ENCODE data around the gene ZNF43.
A peak's percentile ranks its signal among the peaks of the same experiment; 100 is the strongest.
"Not testable (repeated sequence)": the region's sequence is repeated elsewhere in the genome, so short reads cannot be mapped to it uniquely, and the experiment has no call there.

The ZNF43 gene

DNA sequence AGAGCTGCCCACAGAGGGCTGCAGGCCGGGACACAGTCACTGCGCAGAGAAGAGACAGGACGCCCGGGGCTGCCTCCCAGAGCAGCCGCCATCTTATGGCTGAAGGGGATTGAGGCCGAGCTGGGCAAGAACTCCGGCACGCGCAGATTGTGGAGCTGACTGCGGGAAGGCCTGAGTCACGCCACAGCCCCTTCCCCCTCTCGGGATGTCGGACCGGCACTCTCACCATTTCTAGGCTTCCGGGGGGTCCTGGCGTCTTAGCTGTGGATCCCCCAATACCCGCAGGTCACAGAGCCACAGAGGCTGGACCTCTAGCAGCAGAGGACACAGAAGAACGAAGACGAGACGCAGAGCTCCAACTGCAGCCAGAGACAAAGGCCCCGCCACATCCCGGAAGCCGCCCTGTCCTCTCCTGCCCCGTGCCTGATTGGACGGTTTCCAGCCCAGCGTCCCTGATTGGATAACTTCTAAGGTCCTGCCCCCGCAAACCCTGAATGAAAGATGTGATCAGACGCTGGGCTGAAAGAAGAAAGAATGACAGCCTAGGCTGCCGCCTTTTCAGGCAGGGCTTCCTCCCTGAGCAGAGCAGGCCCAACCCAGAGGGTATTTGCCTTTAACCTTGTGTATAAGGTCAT is at the start of gene ZNF43:
TSS of gene ZNF43 (minus strand) at position 373 of the 635 bp plus-strand sequence. CDS start at position 229, 144 bp downstream.
- Histone ChIP-seq H3K4me3 (ENCODE audit: severe bottlenecking) (peak within 1 kb of the TSS; percentile 39), H3K27me3 (ENCODE audit: insufficient read depth, poor library complexity, severe bottlenecking) (no peaks in the 10 kb centered on the region), H3K27ac (ENCODE audit: poor library complexity, severe bottlenecking) (peak within 1 kb of the TSS; percentile 72), H3K4me1 (ENCODE audit: insufficient read depth, poor library complexity, severe bottlenecking) (no peaks in the 10 kb centered on the region), H3K36me3 (ENCODE audit: low read depth) (peaks cover 5% of the 10 kb centered on the region; the same call in 1 of the 2 replicates), H3K9me3 (ENCODE audit: severe bottlenecking) (peaks cover 8% of the 10 kb centered on the region)
- peak; percentile 83 for DNase-seq (ENCODE audit: low spot score)
- peak; percentile 97 for ATAC-seq (ENCODE audit: low read depth)
- TF ChIP-seq, protein P1, sequence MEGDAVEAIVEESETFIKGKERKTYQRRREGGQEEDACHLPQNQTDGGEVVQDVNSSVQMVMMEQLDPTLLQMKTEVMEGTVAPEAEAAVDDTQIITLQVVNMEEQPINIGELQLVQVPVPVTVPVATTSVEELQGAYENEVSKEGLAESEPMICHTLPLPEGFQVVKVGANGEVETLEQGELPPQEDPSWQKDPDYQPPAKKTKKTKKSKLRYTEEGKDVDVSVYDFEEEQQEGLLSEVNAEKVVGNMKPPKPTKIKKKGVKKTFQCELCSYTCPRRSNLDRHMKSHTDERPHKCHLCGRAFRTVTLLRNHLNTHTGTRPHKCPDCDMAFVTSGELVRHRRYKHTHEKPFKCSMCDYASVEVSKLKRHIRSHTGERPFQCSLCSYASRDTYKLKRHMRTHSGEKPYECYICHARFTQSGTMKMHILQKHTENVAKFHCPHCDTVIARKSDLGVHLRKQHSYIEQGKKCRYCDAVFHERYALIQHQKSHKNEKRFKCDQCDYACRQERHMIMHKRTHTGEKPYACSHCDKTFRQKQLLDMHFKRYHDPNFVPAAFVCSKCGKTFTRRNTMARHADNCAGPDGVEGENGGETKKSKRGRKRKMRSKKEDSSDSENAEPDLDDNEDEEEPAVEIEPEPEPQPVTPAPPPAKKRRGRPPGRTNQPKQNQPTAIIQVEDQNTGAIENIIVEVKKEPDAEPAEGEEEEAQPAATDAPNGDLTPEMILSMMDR (IDR thresholded peaks at IDR 0.05; ENCODE audit: poor library complexity, severe bottlenecking) = no peak

DNA sequence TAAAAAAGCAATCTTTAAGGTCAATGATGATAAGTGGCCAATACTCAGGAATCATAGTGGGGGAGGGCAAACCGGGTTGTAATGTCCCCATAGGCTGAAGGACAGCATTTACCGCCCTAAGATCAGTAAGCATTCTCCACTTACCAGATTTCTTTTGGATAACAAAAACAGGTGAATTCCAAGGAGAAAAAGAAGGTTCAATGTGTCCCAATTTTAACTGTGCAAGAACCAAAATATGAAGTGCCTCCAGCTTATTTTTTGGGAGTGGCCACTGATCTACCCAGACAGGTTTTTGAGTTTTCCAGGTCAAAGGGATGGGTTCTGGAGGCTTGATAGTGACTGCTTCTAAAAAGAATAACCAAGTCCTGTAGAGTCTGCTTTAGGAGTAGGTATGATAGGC is 49.5 kb upstream of the ZNF43 start:
- not testable (repeated sequence) for H3K27me3 ChIP-seq (ENCODE audit: insufficient read depth, poor library complexity, severe bottlenecking); H3K9me3 ChIP-seq (ENCODE audit: severe bottlenecking); H3K27ac ChIP-seq (ENCODE audit: poor library complexity, severe bottlenecking); H3K4me1 ChIP-seq (ENCODE audit: insufficient read depth, poor library complexity, severe bottlenecking); H3K36me3 ChIP-seq (ENCODE audit: low read depth); H3K4me3 ChIP-seq (ENCODE audit: severe bottlenecking); ATAC-seq (ENCODE audit: low read depth); DNase-seq (ENCODE audit: low spot score)

DNA sequence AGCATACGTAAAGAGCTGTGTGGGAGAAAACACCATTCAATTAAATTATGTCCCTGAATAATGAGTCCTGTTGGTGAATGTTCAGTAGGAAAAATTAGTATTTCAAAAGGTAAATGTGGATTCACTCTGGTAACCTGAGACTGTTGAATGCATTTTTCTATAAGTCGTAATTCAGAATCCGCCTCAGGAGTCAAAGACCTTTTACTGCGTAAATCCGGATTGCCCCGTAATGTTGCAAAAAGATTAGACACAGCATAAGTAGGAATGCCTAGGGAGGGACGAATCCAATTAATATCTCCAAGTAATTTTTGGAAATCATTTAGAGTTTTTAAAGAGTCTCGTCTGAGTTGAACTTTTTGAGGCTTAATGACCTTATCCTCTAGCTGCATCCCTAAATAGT is 48.8 kb upstream of the ZNF43 start:
- not testable (repeated sequence) for H3K4me3 ChIP-seq (ENCODE audit: severe bottlenecking); DNase-seq (ENCODE audit: low spot score); H3K36me3 ChIP-seq (ENCODE audit: low read depth); H3K4me1 ChIP-seq (ENCODE audit: insufficient read depth, poor library complexity, severe bottlenecking); H3K27ac ChIP-seq (ENCODE audit: poor library complexity, severe bottlenecking); ATAC-seq (ENCODE audit: low read depth); H3K9me3 ChIP-seq (ENCODE audit: severe bottlenecking); H3K27me3 ChIP-seq (ENCODE audit: insufficient read depth, poor library complexity, severe bottlenecking)

DNA sequence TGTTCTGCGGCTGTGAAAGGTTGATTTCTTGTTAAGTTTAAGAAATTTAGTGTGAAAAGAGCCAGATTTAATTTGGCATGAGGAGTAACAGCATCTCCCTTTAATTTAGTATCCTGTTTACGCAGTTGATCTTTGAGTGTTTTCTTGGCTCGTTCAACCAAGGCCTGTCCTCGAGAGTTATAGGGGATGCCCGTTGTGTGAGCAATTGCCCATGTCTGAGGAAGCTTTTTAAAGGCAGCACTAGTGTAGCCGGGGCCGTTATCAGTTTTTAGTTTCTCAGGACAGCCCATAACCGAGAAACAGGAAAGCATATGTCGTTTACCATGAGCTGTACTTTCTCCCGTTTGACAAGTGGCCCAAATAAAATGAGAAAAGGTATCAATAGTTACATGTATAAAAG is 47.5 kb upstream of the ZNF43 start:
- no peak for ATAC-seq (ENCODE audit: low read depth)
- no peak overlapping the region for H3K27ac ChIP-seq (ENCODE audit: poor library complexity, severe bottlenecking)

DNA sequence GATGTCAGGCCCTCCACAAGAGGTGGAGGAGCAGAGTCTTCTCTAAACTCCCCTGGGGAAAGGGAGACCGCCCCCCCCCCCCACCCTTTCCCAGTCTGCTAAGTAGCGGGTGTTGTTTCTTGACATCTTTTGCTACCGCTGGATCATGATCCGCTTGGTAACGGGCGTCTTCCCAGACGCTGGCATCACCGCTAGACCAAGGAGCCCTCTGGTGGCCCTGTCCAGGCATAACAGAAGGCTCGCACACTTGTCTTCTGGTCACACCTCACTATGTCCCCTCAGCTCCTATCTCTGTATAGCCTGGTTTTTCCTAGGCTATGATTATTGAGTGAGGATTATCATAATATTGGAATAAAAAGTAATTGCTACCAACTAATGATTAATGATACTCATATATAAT is 44.8 kb upstream of the ZNF43 start:
- H3K4me1 ChIP-seq (ENCODE audit: insufficient read depth, poor library complexity, severe bottlenecking); H3K27ac ChIP-seq (ENCODE audit: poor library complexity, severe bottlenecking); H3K4me3 ChIP-seq (ENCODE audit: severe bottlenecking); ATAC-seq (ENCODE audit: low read depth); H3K36me3 ChIP-seq (ENCODE audit: low read depth); H3K9me3 ChIP-seq (ENCODE audit: severe bottlenecking); H3K27me3 ChIP-seq (ENCODE audit: insufficient read depth, poor library complexity, severe bottlenecking); DNase-seq (ENCODE audit: low spot score): not testable (repeated sequence)

More for the DNA sequence above, 47.5 kb upstream of the ZNF43 start:
- TF ChIP-seq, protein P1 (IDR thresholded peaks at IDR 0.05; ENCODE audit: poor library complexity, severe bottlenecking) = no peak
- no peaks in the 10 kb centered on the region for H3K9me3 ChIP-seq (ENCODE audit: severe bottlenecking)
- H3K4me3 ChIP-seq (ENCODE audit: severe bottlenecking) = no peak overlapping the region
- H3K27me3 ChIP-seq (ENCODE audit: insufficient read depth, poor library complexity, severe bottlenecking) = no peaks in the 10 kb centered on the region
- H3K4me1 ChIP-seq (ENCODE audit: insufficient read depth, poor library complexity, severe bottlenecking) = no peaks in the 10 kb centered on the region
- DNase-seq (ENCODE audit: low spot score) = no peak
- H3K36me3 ChIP-seq (ENCODE audit: low read depth) = no peaks in the 10 kb centered on the region

DNA sequence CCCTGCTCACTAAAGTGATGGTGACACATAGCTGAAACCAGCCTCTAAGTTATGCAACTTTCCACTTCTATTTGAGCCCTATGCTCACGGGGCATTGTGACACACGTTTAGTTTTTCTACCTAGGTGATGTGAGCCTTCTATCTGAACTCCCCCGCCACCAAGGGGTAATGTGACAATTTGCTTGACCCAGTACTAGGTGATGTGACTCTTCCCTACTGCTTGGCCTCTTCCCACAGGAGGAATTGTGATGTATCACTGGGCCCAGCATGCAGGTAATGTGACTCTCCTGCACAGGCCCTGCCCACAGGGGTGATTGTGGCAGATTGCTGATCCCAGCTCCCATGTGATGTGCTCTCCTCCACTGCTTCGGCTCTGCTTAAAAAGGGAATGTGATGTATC is 42.7 kb upstream of the ZNF43 start:
- no peaks in the 10 kb centered on the region for H3K4me1 ChIP-seq (ENCODE audit: insufficient read depth, poor library complexity, severe bottlenecking)
- no peaks in the 10 kb centered on the region for H3K27me3 ChIP-seq (ENCODE audit: insufficient read depth, poor library complexity, severe bottlenecking)
- TF ChIP-seq, protein P1 (IDR thresholded peaks at IDR 0.05; ENCODE audit: poor library complexity, severe bottlenecking) = no peak
- ATAC-seq (ENCODE audit: low read depth) (no peak), DNase-seq (ENCODE audit: low spot score) (no peak)
- H3K4me3 ChIP-seq (ENCODE audit: severe bottlenecking) = no peak overlapping the region
- H3K36me3 ChIP-seq (ENCODE audit: low read depth) = no peaks in the 10 kb centered on the region
- H3K9me3 ChIP-seq (ENCODE audit: severe bottlenecking) = no peaks in the 10 kb centered on the region
- H3K27ac ChIP-seq (ENCODE audit: poor library complexity, severe bottlenecking) = no peak overlapping the region
